Right ventricle myocardium inferior (tissue), 1 donor: ENCODE data around the gene DOCK8. TPM values are rescaled to one million over a fixed set of nuclear protein-coding genes. Genes with fewer than 3 reads are reported as not detected.
"Not testable (repeated sequence)": the region's sequence is repeated elsewhere in the genome, so short reads cannot be mapped to it uniquely, and the experiment has no call there.

Source experiments
- ATAC-seq: fragments of 200-7000 bp; cut with Tn5 transposase; one replicate; pipeline ENCODE4 v1.9.1; 2020; ENCODE audit warnings: mild to moderate bottlenecking, moderate library complexity
- DNase-seq: peaks from one replicate; pipeline ENCODE4 v3.0.0; 2021; ENCODE audit errors: missing footprints
- intact Hi-C: fragments of 100-400 bp; cut with DNase I; formaldehyde crosslinking; loops from one replicate; pipeline ENCODE4 v1.11.0; 2022
- total RNA-seq: library from RNA; stranded (reverse); fragmentation: NEBNext Ultra II Directional; extraction: Animal tissue kit (Norgen Biotek cat#: 25700); gene quantifications from one replicate; pipeline ENCODE4 v1.2.1, GENCODE V29; 2021
- donor health status: DM: no; HTN: yes; CAD: no; lungs with severe emphysema.

DOCK8 gene
- total RNA-seq, 1 donor from 2014 or later: 6.1 TPM

DNA sequence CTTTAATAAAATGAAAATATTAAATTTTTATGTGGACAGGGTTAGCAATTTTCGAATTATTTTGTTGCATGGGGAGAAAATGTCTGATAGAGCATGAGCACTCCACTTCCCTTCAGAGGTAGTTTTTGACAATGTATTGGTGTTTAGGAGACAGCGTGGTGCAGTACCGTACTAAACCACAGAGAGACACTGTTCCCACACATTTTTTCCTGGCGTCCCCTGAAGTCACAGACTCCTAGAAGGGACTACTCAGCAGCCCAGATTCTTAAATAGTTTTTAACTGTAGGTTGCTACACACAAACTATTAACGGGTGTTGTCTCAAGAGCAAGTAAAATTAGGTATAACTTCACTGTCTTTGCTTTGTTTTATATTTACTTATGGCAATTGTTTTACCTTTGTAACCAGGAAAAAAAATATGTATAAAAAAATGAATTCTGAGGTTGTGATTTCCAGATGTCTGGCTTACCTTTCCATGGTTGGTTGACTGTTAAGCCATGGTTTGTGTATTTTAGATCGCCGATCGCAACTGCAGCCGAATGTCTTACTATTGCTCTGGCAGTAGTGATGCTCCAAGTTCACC, 171.2 kb downstream of the DOCK8 start:
- DNase-seq (no peak), ATAC-seq (peak; percentile 93)
- intact Hi-C loops: loop anchor here (5.0 kb wide), 3 partner anchors 226 to 621 kb away; no protein-coding TSS in a partner anchor

DNA sequence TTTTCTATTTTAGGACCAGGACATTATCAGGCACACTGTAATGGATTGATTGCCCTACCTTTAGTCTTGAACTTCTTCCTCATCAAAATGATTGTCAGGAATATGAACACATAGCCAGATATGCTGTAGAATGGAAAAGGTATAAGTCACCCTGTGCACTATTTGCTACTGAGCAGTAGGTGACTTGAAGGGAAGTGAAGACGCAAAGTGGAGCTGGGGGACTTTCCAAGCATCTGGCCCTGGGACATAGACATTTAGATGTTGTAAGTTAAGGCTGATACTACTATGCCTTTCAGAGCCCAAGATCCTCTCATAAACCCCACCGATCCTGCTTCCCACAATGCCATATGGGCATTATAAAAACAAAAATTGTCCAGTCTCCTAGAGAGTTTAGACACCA, 174.5 kb downstream of the DOCK8 start:
- no peak for ATAC-seq
- intact Hi-C loops: loop anchor here (5.0 kb wide), 3 partner anchors 223 to 618 kb away; no protein-coding TSS in a partner anchor
- no peak for DNase-seq

DNA sequence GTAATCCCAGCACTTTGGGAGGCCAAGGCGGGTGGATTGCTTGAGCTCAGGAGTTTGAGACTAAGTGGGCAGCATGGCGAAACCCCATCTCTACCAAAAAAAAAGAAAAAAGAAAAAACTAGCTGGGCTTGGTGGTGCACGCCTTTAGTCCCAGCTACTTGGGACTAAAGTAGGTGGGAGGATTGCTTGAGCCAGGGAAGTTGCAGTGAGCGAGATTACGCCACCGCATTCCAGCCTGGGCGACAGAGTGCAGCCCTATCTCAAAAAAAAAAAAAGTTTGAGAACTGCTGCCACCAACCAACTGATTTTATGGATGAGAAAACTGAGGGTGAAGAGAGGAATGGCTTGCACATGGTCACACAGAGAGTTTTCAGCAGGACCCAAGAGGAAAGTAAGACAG, 175.1 kb downstream of the DOCK8 start:
- ATAC-seq (no peak), DNase-seq (no peak)
- intact Hi-C loops: loop anchor here (5.0 kb wide), 3 partner anchors 223 to 618 kb away; no protein-coding TSS in a partner anchor

DNA sequence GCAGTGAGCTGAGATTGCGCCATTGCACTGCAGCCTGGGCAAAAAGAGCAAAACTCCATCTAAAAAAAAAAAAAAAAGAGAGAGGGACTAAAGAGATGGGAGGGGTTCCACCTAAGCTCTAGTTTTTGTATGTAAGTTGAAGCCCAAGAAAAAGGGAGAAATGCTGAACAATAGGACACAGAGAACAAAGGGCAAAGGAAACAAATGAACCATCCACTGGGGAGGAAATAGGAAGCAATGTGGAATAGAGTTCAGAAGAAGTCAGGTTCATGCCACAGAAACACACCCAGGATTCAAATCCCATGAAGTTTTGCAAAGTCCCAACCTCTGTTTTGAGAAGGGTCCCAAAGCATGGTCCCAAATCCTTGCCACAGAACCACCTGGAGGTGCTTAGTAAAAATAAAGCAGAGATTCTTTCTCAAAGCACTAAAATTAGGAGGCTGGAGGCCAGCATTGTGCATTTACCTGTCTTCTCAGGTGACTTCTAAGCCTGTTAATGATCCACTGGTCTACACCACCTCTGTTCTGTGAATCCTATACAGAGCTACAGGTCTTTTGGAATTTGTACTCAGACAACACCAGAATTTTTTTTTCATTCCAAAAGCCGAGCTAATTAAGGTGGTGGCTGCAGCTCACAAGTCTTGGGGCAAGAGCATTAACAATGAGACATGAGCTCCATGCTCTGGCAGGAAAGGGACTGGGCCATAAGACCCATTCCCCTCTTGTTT, 177.6 kb downstream of the DOCK8 start:
- intact Hi-C loops: no loop called here
- ATAC-seq (no peak), DNase-seq (no peak)

DNA sequence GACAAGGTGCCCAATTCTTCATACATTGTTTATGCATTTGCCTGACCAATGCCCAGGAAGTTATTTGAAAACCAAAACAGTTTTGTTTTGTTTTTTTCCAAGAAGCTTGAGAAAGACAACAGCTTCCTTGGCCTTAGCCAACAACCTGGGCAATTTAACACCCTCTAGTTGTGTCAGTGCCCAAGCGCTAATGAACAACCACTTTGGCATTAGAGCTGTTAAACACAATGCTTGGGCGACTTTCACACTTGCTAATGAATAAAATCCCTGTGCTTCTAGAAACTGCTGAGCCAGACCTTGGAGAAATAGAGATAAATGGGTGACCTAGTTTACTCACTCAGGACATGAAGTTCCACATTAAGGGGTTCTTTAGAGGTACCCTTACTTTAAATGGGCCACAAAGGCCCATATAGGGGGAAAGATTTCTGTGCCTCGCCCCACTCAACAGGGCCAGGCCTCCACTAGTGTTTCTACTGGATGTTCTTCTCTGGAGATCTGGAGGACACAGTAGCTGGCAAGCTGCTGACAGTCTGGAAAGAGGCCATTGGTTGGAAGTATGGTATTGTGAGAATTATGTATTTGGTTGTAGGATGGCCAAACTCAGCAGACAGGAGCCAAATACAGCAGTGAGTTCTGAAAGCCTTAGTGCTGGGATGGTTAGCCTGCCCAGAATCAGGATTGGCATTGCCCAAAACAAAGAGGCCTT, 179.8 kb downstream of the DOCK8 start:
- intact Hi-C loops: no loop called here
- no peak for DNase-seq
- peak; percentile 67 for ATAC-seq

DNA sequence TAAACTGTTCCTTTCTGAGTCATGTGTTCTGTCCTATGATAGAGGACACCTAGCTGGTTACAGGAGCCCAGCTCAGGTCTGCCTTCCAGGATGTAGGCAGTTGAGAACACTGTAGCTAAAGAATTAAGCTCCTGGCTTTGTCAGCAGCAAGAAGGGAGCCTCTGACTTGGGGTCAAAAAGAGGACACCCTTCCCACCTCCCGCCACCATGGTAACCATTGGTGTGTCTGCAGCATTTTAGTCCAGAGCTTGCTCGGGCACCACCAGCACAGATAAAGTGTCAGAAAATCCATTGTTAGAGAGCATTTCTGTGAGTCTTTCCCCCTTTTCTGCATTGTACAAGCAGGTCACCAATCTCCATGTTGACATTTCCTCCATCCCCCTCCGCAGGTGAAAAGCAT, 181.7 kb downstream of the DOCK8 start:
- ATAC-seq (no peak), DNase-seq (no peak)
- intact Hi-C loops: no loop called here

DNA sequence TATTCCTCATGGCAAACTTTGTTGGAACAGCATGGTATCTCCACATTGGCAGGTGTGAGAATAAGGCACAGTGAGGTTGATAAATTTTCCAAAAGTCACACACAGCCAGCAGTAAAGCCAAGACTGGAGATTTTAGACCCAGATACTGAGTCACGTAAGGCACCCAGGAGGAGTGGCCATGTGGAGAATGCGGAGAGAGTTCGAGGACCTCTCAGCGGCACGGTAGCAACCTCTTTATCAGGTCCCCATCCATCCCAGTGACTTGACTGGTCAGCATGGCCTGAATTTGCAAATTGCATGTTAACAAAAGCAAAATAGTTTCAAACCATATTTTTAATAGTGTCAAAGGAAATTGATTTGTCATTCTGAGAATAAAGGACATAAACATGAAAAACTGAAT, 183.4 kb downstream of the DOCK8 start:
- intact Hi-C loops: no loop called here
- ATAC-seq (no peak), DNase-seq (no peak)

DNA sequence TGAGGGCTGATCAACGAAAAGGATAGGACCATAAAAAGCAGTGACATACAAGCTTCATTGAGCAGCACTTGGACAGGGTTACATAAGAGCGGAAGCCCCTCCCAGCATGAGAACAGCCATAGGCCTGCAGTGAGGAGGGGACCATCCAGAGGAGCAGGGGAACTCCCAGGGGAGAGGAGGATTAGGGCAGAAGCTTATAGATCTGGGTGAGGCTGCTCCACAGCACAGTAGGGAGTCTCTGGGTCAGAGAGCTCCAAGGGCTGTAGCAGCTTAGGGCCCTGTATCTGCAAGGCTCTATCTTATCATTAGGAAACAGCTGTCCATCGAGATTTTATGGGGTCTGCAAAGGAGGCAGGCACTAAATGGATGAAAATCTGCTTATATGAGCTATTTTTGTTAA, 186.6 kb downstream of the DOCK8 start:
- ATAC-seq (no peak), DNase-seq (no peak)
- intact Hi-C loops: no loop called here

DNA sequence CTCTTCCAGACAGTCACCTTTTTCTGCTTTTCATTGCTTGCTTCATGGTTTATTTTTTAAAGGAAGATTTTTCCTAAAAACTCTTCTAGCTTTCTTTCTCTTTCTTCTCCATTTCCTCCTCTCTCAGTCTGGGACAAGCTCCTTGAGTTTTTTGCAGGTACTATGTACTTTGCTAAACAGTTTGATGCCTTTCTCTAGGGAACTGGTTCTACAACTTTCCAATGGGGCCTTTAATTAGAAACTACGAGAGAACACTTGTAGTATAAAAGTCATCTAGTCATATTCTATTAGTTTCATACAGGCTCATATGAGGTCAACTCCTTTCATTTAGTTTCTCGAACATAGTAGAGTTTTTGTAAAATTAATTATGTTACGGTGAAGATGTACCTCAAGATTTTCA, 189.6 kb downstream of the DOCK8 start:
- no peak for DNase-seq
- no peak for ATAC-seq
- intact Hi-C loops: no loop called here

DNA sequence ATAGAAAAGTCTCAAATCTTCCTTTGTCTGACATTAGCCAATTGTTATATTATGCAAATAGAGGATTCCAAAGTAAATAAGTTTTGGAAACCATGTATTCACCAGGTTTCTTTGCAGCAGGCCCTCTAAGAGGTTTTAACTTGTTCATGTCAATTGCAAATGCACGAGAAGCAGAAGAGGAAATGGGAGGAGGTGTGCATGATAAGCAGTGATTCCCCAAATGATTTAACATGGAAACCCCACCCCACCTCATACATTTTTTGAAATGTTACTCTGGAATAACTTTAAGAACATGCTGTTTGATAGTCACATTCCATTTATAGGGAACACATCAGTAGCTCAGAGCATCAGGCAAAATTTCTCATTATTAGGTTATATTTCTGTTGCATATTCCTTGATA, 190.7 kb downstream of the DOCK8 start:
- ATAC-seq: no peak
- intact Hi-C loops: loop anchor here (5.0 kb wide), 1 partner anchor 207 kb away; no protein-coding TSS in a partner anchor
- no peak for DNase-seq

DNA sequence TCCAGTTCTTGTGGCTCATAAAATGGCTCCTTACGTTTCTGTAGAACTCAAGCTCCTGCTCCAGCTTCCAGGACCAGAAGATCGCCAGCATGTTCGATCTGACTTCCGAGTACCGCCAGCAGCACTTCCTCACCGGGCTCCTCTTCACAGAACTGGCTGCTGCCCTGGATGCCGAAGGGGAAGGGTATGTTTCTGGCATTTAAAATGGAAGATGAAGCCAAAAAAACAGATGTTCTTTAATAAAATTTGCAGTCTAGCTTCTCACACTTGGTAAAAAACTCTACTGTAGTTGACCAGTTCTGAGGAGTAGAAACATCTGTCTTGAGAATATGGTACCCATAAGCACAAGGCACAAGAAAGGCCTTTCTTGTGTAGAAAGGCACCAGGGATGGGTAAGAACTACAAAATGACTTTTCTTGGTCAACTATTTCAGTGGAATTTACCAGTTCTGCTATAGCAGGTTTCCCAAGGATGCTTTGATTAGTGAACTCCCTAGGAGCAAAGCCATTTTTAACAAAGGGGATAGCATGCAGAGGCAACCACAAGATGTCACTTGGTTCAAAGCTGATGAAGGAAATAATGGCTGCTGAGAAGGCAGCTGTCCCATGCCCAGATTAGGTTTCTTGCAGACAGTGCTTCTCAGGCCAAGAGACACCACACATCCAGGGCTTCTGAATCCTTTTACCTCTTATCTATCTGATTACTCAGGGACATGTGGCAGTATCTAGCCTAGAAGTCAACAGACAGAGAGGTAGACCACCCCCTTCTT, 192.4 kb downstream of the DOCK8 start:
- DNase-seq: no peak
- ATAC-seq: peak; percentile 79
- intact Hi-C loops: loop anchor here (1.0 to 5.0 kb wide), 2 partner anchors 205 to 357 kb away; no protein-coding TSS in a partner anchor

DNA sequence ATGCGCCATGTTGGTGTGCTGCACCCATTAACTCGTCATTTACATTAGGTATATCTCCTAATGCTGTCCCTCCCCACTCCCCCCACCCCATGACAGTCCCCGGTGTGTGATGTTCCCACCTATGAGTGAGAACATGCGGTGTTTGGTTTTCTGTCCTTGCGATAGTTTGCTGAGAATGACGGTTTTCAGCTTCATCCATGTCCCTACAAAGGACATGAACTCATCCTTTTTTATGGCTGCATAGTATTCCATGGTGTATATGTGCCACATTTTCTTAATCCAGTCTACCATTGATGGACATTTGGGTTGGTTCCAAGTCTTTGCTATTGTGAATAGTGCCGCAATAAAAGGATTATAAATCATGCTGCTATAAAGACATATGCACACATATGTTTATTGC, 195.0 kb downstream of the DOCK8 start:
- ATAC-seq: not testable (repeated sequence)
- intact Hi-C loops: loop anchor here (5.0 kb wide), 1 partner anchor 203 kb away; no protein-coding TSS in a partner anchor

DNA sequence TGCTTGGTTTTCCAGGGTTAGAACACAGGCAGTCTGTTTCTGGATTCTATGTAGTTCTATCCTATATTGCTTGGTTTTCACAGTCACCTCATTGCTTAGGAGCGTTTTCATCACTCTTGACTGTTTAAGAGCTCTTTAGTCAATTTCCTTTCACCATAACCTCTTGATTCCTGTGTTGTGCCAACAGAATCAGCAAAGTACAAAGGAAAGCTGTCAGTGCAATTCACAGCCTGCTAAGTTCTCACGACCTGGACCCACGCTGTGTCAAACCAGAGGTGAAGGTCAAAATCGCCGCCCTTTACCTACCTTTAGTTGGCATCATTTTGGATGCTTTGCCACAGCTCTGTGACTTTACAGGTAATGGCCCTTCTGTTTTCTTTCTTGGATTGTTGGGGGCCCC, 199.9 kb downstream of the DOCK8 start:
- ATAC-seq: no peak
- no peak for DNase-seq
- intact Hi-C loops: no loop called here

More for the DNA sequence above, 195.0 kb downstream of the DOCK8 start:
- DNase-seq: not testable (repeated sequence)

DNA sequence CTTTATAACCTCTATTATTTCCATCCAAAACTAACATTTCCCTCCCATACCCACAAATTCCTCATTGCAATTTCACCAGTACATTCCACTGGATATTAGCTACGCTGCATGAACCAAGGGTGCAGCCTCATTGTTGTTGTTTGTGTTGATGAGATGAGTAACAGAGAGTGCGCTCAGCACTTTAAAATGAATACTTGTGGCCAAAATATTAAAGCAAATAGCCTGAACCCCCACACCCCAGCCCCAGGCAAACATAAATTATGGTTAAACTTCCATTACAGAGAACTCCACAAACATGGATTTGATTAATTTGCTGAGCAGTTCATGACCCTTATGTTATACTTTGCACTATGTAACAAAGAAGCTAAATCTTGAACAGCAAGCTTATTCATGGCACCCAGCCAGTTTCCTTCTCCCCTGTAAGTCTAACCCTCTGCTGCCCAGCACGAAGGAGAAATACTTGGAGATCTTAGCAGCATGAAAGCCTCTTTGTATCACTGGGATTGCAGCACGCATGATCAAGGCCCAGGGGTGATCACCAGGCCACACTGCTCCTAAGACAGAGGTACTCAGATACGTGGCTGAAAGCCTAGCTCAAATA, 205.0 kb downstream of the DOCK8 start:
- DNase-seq (no peak), ATAC-seq (no peak)
- intact Hi-C loops: no loop called here

DNA sequence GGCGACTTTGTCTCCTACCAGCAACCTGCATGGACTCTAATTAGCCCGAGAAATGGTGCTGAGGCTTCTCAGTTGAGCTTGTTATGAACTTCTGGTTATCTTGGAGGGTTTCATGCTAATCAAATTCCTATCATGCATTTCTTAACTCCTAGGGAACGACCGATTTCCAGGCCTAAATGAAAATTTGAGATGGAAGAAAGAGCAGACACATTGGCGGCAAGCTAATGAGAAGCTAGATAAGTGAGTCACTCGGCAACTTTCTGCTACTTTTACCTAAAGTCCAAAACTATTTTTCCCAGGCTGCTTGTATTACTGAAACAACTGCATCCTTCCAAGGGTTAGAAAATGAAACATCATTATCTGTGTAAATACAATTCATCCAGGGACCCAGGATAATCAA, 207.2 kb downstream of the DOCK8 start:
- no peak for DNase-seq
- ATAC-seq: no peak

DNA sequence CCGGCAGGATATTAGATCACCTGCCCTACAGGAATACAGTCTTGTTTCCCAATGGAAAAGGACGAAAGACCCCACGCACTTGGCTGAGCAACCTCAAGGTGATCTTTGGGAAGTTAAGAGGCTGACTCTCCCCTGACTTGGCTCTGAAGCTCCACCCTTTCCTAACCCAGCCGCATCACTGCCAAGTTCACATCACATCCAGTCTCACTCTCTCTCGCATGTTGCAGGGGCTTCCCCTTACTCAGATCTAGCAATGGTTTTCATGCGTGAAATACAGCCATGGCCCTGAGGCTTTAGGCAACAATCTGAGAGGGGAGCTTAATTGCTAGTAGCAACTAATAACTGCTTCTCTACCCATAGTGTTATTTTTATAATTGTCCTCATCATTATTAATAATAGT, 211.6 kb downstream of the DOCK8 start:
- no peak for ATAC-seq
- intact Hi-C loops: no loop called here
- DNase-seq: no peak

More for the DNA sequence above, 207.2 kb downstream of the DOCK8 start:
- intact Hi-C loops: no loop called here

DNA sequence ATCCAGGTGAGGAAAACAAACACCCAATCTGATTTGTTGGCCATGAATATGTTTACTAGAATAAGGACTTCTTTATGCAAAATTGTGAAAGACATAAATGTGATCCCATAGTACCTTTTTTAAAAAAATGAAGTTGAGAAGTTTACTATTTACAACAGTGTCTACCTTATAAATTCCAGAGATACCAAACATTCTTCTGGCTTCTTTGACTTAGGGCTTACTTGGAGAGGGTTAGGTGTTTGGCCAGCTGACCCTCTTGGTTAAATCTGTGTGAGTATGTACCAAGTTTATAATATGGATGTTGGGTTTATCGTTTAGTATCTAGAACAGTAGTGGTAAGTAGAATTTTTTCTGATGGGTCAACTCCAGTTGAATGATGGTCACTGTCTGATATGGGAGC, 212.3 kb downstream of the DOCK8 start:
- ATAC-seq: no peak
- intact Hi-C loops: no loop called here
- no peak for DNase-seq

DNA sequence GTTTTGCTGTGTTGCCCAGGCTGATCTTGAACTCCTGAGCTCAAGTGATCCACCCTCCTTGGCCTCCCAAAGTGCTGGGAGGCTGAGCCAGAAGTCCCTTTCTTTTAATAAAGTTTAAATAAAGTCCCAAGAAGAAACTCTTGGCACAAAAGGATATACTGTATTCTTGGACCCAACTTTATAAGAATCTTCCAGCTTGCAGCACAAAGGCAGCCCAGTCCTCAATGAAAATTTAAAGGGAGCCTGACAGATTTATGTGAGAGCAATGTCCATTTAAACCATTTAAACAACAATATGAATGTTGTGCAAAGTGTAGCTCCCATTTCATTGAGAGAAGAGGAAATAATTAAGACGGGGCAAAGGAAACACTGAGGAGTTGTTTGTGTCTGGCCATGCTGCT, 217.0 kb downstream of the DOCK8 start:
- intact Hi-C loops: no loop called here
- no peak for DNase-seq
- no peak for ATAC-seq

DNA sequence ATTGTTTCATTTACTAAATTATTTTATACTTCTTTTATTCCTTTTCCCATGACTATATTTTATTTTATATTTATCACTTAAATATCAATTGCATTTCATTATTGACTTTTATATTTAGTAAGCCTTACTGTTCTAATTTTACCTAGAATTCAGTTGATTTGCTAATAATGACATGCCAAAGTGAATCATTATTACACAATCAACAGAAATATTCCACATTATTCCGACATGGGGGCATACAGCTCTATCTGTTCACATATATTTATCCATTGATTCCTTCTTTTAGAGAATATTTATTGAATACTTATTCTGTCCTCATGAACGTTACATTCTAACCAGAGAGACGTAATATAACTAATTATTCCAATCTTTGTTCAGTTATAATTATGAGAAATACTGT, 221.8 kb downstream of the DOCK8 start:
- ATAC-seq (no peak), DNase-seq (no peak)
- intact Hi-C loops: loop anchor here (5.0 kb wide), 1 partner anchor 46 kb away; no protein-coding TSS in a partner anchor
